ENCODE data around the gene MAP2K3.
A peak's percentile ranks its signal among the peaks of the same experiment; 100 is the strongest.

MAP2K3 gene

GRCh38 chr17:21285164-21286065 lies 904 bp downstream of the MAP2K3 start:
- DNase-seq = no peak

- DNase-seq = peak; percentile 71
Measured at GRCh38 chr17:21286066-21286770, 1.7 kb downstream of the MAP2K3 start.

- no peak for DNase-seq
Measured at GRCh38 chr17:21286909-21287702, 2.6 kb downstream of the MAP2K3 start.

GRCh38 chr17:21287703-21288449 lies 3.4 kb downstream of the MAP2K3 start:
- peak; percentile 95 for DNase-seq

- DNase-seq = no peak
Measured at GRCh38 chr17:21288571-21289017, 4.1 kb downstream of the MAP2K3 start.

GRCh38 chr17:21289175-21289901 lies 4.8 kb downstream of the MAP2K3 start:
- DNase-seq = no peak

GRCh38 chr17:21289902-21290571 lies 5.5 kb downstream of the MAP2K3 start:
- no peak for DNase-seq

GRCh38 chr17:21291357-21291756 lies 6.8 kb downstream of the MAP2K3 start:
- no peak for DNase-seq

- DNase-seq = no peak
Measured at GRCh38 chr17:21291862-21292261, 7.4 kb downstream of the MAP2K3 start.

GRCh38 chr17:21292867-21293830 lies 8.6 kb downstream of the MAP2K3 start:
- DNase-seq = no peak

- no peak for DNase-seq
Measured at GRCh38 chr17:21293831-21294210, 9.3 kb downstream of the MAP2K3 start.

GRCh38 chr17:21294321-21295035 lies 10.0 kb downstream of the MAP2K3 start:
- no peak for DNase-seq

- no peak for DNase-seq
Measured at GRCh38 chr17:21295036-21295952, 10.8 kb downstream of the MAP2K3 start.

- DNase-seq = no peak
Measured at GRCh38 chr17:21296097-21297025, 11.8 kb downstream of the MAP2K3 start.

- DNase-seq = no peak
Measured at GRCh38 chr17:21297026-21297520, 12.6 kb downstream of the MAP2K3 start.

- no peak for DNase-seq
Measured at GRCh38 chr17:21297597-21297996, 13.1 kb downstream of the MAP2K3 start.
